PC-9 (cell line): ENCODE measurements around the gene HS6ST3. TPM values are rescaled to one million over a fixed set of nuclear protein-coding genes. Genes with fewer than 3 reads are reported as not detected.
"Not testable (repeated sequence)": the region's sequence is repeated elsewhere in the genome, so short reads cannot be mapped to it uniquely, and the experiment has no call there.

ENCODE experiments used
- BruUV-seq: library from RNA; stranded (reverse); fragments of 400-500 nt; replicated peaks from 2 replicates; lab custom pipeline; 2021; lab: Mats Ljungman, UMichigan
- CTCF ChIA-PET: fragments of 300-600 bp; sonication (Branson Sonifier 250); formaldehyde crosslinking; loops from one replicate; lab custom pipeline; 2022; ENCODE audit warnings: antibody characterized with exemption; lab: Charles Lee
- POLR2A ChIA-PET: fragments of 300-600 bp; sonication (Branson Sonifier 250); formaldehyde crosslinking; loops from one replicate; lab custom pipeline; 2022; ENCODE audit warnings: antibody characterized with exemption; ENCODE audit not compliant: unreplicated experiment; lab: Charles Lee
- DNase-seq, 2 experiments: peaks; one replicate each; pipeline versions ENCODE4 v3.0.0 to v3.0.0-alpha.2; 2015 to 2022; ENCODE audit warnings: mixed read lengths in 1 of 2
- H2AFZ ChIP-seq: fragments of 200-600 bp; sonication (generic); 2 replicates; pipeline ENCODE4 v1.8.1; 2017; ENCODE audit warnings: antibody characterized with exemption
- H3F3A ChIP-seq: fragments of 200-600 bp; sonication (generic); 2 replicates; pipeline ENCODE4 v1.8.1; 2017; ENCODE audit warnings: antibody characterized with exemption, mild to moderate bottlenecking, low read depth; ENCODE audit not compliant: insufficient read depth
- H3K27ac ChIP-seq: fragments of 200-600 bp; sonication (generic); 2 replicates; pipeline ENCODE4 v1.6.1; 2016; ENCODE audit warnings: mixed run types
- H3K27me3 ChIP-seq: fragments of 200-600 bp; sonication (generic); 2 replicates; pipeline ENCODE4 v1.6.1; 2016; ENCODE audit warnings: low read depth, mixed run types; ENCODE audit not compliant: insufficient read depth
- H3K36me3 ChIP-seq: fragments of 200-600 bp; sonication (generic); 2 replicates; pipeline ENCODE4 v1.6.1; 2016; ENCODE audit warnings: low read depth, mixed run types
- H3K4me1 ChIP-seq: fragments of 200-600 bp; sonication (generic); replicated peaks from 2 replicates; pipeline ENCODE4 v1.6.1; 2016; ENCODE audit warnings: mixed run types; ENCODE audit not compliant: insufficient read depth
- H3K4me2 ChIP-seq: fragments of 200-600 bp; sonication (generic); 2 replicates; pipeline ENCODE4 v1.6.1; 2017; ENCODE audit warnings: mixed run types
- H3K4me3 ChIP-seq: fragments of 200-600 bp; sonication (generic); 2 replicates; pipeline ENCODE4 v1.6.1; 2016; ENCODE audit warnings: mixed run types
- H3K79me2 ChIP-seq: fragments of 200-600 bp; sonication (generic); 2 replicates; pipeline ENCODE4 v1.6.1; 2017; ENCODE audit warnings: low read depth, mixed run types
- H3K9me2 ChIP-seq: fragments of 200-600 bp; sonication (generic); 2 replicates; pipeline ENCODE4 v1.8.1; 2017; ENCODE audit warnings: mild to moderate bottlenecking; ENCODE audit not compliant: insufficient read depth
- H3K9me3 ChIP-seq: fragments of 200-600 bp; sonication (generic); 2 replicates; pipeline ENCODE4 v1.8.1; 2016; ENCODE audit warnings: low read depth; ENCODE audit not compliant: insufficient read depth
- H4K20me1 ChIP-seq: fragments of 200-600 bp; sonication (generic); 2 replicates; pipeline ENCODE4 v1.8.1; 2017; ENCODE audit not compliant: insufficient read depth
- EZH2 ChIP-seq: fragments of 200-600 bp; sonication (generic); IDR thresholded peaks from 2 replicates; pipeline ENCODE4 v1.8.0; 2017; ENCODE audit warnings: antibody characterized with exemption, low read depth
- intact Hi-C: fragments of 100-400 bp; cut with micrococcal nuclease; formaldehyde crosslinking; loops from one replicate; pipeline ENCODE4 v1.10.0; 2022; ENCODE audit not compliant: unreplicated experiment
- total RNA-seq: library from RNA; stranded (reverse); gene quantifications from 2 replicates; pipeline ENCODE4 v1.2.3, GENCODE V29; 2021
- TF ChIP-seq, protein P1 (sequence below): fragments of 200-600 bp; sonication (generic); conservative IDR thresholded peaks from 2 replicates; pipeline ENCODE4 v1.6.1; 2017; ENCODE audit warnings: mixed run types, antibody characterized with exemption, mild to moderate bottlenecking, moderate library complexity

Gene HS6ST3
- total RNA-seq, 1 experiment from 2014 or later = not detected

DNA sequence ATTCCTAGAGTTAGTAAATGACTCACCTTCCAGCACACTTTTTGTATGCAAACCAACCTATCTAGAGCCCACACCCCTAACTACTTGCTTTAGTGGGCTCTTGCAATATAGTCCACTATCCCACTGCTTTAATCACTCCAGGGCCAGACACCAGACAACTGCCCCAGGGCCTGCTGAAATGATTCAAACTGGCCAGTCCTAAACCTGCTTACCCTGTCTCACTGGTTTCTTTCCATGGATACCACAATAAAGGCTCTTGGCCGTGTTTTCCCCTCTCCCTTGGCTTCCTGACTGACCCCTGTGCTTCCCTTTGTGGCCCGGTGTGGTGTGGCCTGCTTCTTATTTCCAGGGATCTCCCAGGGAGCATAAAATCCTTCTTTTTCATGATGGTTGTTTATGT lies 14.6 kb downstream of the HS6ST3 start:
- no peaks in the 10 kb centered on the region for H4K20me1 ChIP-seq
- no peaks in the 10 kb centered on the region for H3K9me2 ChIP-seq
- H3K27me3 ChIP-seq = no peaks in the 10 kb centered on the region
- no peaks in the 10 kb centered on the region for H3K36me3 ChIP-seq
- H3K4me3 ChIP-seq = no peak overlapping the region
- peak; percentile 9 to 78 for DNase-seq
- H3K4me1 ChIP-seq = peaks cover 12% of the 10 kb centered on the region; the same call in 1 of the 2 replicates
- no peak for TF ChIP-seq EZH2
- TF ChIP-seq, protein P1, sequence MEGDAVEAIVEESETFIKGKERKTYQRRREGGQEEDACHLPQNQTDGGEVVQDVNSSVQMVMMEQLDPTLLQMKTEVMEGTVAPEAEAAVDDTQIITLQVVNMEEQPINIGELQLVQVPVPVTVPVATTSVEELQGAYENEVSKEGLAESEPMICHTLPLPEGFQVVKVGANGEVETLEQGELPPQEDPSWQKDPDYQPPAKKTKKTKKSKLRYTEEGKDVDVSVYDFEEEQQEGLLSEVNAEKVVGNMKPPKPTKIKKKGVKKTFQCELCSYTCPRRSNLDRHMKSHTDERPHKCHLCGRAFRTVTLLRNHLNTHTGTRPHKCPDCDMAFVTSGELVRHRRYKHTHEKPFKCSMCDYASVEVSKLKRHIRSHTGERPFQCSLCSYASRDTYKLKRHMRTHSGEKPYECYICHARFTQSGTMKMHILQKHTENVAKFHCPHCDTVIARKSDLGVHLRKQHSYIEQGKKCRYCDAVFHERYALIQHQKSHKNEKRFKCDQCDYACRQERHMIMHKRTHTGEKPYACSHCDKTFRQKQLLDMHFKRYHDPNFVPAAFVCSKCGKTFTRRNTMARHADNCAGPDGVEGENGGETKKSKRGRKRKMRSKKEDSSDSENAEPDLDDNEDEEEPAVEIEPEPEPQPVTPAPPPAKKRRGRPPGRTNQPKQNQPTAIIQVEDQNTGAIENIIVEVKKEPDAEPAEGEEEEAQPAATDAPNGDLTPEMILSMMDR = no peak
- ChIA-PET CTCF (no interaction called here), POLR2A (no interaction called here)
- H3K4me2 ChIP-seq = no peak overlapping the region
- no peaks in the 10 kb centered on the region for H3K79me2 ChIP-seq
- no peak overlapping the region for H2AFZ ChIP-seq
- no peak overlapping the region for H3K27ac ChIP-seq
- no TSS peak for BruUV-seq
- intact Hi-C loops = no loop called here
- H3F3A ChIP-seq = no peaks in the 10 kb centered on the region; the same call in 1 of the 2 replicates
- H3K9me3 ChIP-seq = peaks cover 22% of the 10 kb centered on the region

DNA sequence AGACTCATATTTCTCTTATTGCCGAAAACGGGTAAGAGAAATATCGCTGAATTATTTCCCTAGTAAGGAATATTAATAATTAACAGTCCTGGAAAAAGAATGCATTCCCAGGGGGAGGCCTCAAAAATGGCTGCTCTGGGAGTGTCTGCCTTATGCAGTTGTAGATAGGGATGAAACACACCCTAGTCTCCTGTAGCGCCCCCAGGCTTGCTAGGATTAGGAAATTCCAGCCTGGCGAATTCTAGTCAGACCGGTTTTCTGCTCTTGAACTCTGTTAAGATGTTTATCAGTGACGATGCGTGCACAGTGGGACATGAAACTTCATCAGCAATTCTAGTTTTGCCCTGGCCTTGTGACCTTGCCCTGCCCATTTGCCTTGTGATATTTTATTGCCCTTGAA lies 18.2 kb downstream of the HS6ST3 start:
- H3F3A ChIP-seq, POLR2A ChIA-PET, H3K4me2 ChIP-seq, H3K27ac ChIP-seq, CTCF ChIA-PET, H3K9me2 ChIP-seq, H3K36me3 ChIP-seq, H3K4me3 ChIP-seq, H4K20me1 ChIP-seq, BruUV-seq, H2AFZ ChIP-seq, intact Hi-C loops, H3K27me3 ChIP-seq, H3K79me2 ChIP-seq: not testable (repeated sequence)
- peak; percentile 4 to 58 for DNase-seq
- peaks cover 22% of the 10 kb centered on the region for H3K9me3 ChIP-seq
- H3K4me1 ChIP-seq = peaks cover 12% of the 10 kb centered on the region; the same call in 1 of the 2 replicates

DNA sequence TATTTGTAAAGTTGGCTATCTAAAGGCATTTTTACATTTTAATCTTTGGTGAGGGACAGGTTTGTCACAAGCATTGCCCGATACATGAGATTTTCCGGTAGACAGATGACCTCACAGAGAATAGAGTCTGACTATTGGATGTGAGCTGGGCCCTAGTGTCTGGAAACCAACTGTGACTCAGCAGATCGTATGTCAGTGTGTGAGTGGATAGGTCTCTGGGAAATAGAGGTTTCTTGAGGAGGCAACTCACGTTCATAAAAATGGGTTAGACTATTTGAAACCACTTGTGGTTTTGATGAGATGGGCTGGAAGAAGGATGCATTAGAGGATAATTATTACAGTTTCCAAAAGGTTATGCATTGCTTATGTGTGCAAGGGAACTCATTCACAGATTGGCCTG lies 19.2 kb downstream of the HS6ST3 start:
- ChIA-PET CTCF (no interaction called here), POLR2A (no interaction called here)
- Histone ChIP-seq H3K4me1 (peaks cover 9% of the 10 kb centered on the region; the same call in 1 of the 2 replicates), H3K9me2 (no peaks in the 10 kb centered on the region), H3K36me3 (no peaks in the 10 kb centered on the region), H3F3A (no peaks in the 10 kb centered on the region; the same call in 1 of the 2 replicates), H3K27me3 (no peaks in the 10 kb centered on the region), H3K9me3 (peaks cover 22% of the 10 kb centered on the region), H2AFZ (no peak overlapping the region), H3K79me2 (no peaks in the 10 kb centered on the region), H3K27ac (no peak overlapping the region), H4K20me1 (no peaks in the 10 kb centered on the region), H3K4me3 (no peak overlapping the region), H3K4me2 (no peak overlapping the region)
- no peak for TF ChIP-seq EZH2
- TF ChIP-seq, protein P1 = no peak
- intact Hi-C loops = no loop called here
- BruUV-seq = no TSS peak
- no peak for DNase-seq

DNA sequence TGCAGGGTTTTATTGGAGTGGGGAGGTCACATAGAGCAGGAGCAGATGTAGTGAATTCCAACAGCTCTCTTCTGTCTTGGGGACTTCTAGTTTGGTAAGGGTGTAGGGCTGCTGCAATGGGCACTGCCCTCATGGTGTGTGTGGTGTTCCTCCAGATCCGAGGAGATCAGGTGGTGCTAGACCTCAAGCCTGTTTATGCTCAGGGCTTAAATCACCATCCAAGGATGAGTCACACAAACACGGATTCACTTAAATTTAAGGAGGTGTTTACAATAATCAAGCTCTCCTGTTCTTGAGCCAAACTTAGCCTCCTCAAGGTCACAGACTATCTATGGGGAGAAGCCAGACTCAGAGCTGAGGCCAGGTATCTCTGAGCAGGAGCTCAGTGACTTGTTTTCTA lies 23.0 kb downstream of the HS6ST3 start:
- H4K20me1 ChIP-seq = no peaks in the 10 kb centered on the region
- no peaks in the 10 kb centered on the region for H3F3A ChIP-seq
- no peak overlapping the region for H3K4me3 ChIP-seq
- no TSS peak for BruUV-seq
- no peak overlapping the region for H2AFZ ChIP-seq
- H3K79me2 ChIP-seq = no peaks in the 10 kb centered on the region
- no peaks in the 10 kb centered on the region for H3K4me1 ChIP-seq
- CTCF ChIA-PET = no interaction called here
- no peaks in the 10 kb centered on the region for H3K27me3 ChIP-seq
- no peak overlapping the region for H3K27ac ChIP-seq
- POLR2A ChIA-PET = no interaction called here
- H3K36me3 ChIP-seq = no peaks in the 10 kb centered on the region
- no peak for DNase-seq
- H3K9me3 ChIP-seq = peaks cover 14% of the 10 kb centered on the region; the same call in 1 of the 2 replicates
- no peak for TF ChIP-seq EZH2
- TF ChIP-seq, protein P1 = no peak
- intact Hi-C loops = no loop called here
- H3K4me2 ChIP-seq = no peak overlapping the region
- no peaks in the 10 kb centered on the region for H3K9me2 ChIP-seq

DNA sequence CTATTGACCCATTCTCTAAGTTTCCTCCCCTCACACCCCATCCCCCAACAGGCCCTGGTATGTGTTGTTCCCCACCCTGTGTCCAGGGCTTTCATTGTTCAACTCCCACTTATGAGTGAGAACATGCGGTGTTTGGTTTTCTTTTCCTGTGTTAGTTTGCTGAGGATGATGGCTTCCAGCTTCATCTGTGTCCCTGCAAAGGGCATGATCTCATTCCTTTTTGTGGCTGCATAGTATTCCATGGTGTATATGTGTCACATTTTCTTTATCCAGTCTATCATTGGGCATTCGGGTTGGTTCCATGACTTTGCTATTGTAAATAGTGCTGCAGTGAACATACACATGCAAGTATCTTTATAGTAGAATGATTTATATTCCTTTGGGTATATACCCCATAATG lies 25.5 kb downstream of the HS6ST3 start:
- CTCF ChIA-PET, POLR2A ChIA-PET, H2AFZ ChIP-seq, H3K9me2 ChIP-seq, H3K4me3 ChIP-seq, H3K4me1 ChIP-seq, H3K79me2 ChIP-seq, H3K36me3 ChIP-seq, H3F3A ChIP-seq, BruUV-seq, H3K4me2 ChIP-seq, H3K9me3 ChIP-seq, H3K27ac ChIP-seq, intact Hi-C loops, DNase-seq, H3K27me3 ChIP-seq, H4K20me1 ChIP-seq: not testable (repeated sequence)
